CD14-positive monocyte (primary cell): Measurements from ENCODE around the gene HEMK1. TPM values are rescaled to one million over a fixed set of nuclear protein-coding genes. Genes with fewer than 3 reads are reported as not detected.

ENCODE experiments used
- DNase-seq, 3 donors: peaks; one replicate each; pipeline ENCODE4 v3.0.0-alpha.2; 2011 to 2022
- H2AFZ ChIP-seq: 2 replicates; pipeline ENCODE4 v1.6.0; 2012; ENCODE audit warnings: mild to moderate bottlenecking, low read depth, low read length, inconsistent platforms; ENCODE audit not compliant: insufficient read depth, poor library complexity, severe bottlenecking
- H3K27ac ChIP-seq, 2 donors: 1 replicate in 1 of 2; 2 replicates in 1 of 2; pipeline ENCODE4 v1.5.1; 2012 to 2013; ENCODE audit warnings: low read length in 2 of 2, control low read depth in 1 of 2, inconsistent platforms in 1 of 2, low read depth in 1 of 2, mild to moderate bottlenecking in 1 of 2
- H3K27me3 ChIP-seq, 2 donors: one replicate each; pipeline versions ENCODE4 v1.6.0 to v1.6.1; 2011 to 2013; ENCODE audit warnings: low read length in 2 of 2; ENCODE audit not compliant: control insufficient read depth in 2 of 2, insufficient read depth in 2 of 2
- H3K36me3 ChIP-seq, 2 donors: replicated peaks in 1 of 2; 1 replicate in 1 of 2; 2 replicates in 1 of 2; pipeline versions ENCODE4 v1.5.1 to v1.6.1; 2012 to 2013; ENCODE audit warnings: low read length in 2 of 2, control low read depth in 1 of 2, inconsistent platforms in 1 of 2, mild to moderate bottlenecking in 1 of 2; ENCODE audit not compliant: insufficient read depth in 2 of 2, control insufficient read depth in 1 of 2
- H3K4me1 ChIP-seq, 2 donors: 1 replicate in 1 of 2; 2 replicates in 1 of 2; pipeline versions ENCODE4 v1.5.1 to v1.6.1; 2012 to 2013; ENCODE audit warnings: low read length in 2 of 2, control low read depth in 1 of 2, inconsistent platforms in 1 of 2, mild to moderate bottlenecking in 1 of 2, moderate library complexity in 1 of 2; ENCODE audit not compliant: insufficient read depth in 2 of 2, control insufficient read depth in 1 of 2
- H3K4me2 ChIP-seq: replicated peaks from 2 replicates; pipeline ENCODE3; 2012; ENCODE audit warnings: low read length, moderate library complexity, mild to moderate bottlenecking; ENCODE audit not compliant: poor library complexity, severe bottlenecking; ENCODE audit errors: extremely low read depth
- H3K4me3 ChIP-seq, 3 experiments: fragments of 200-600 bp in 1 of 3; sonication (generic) in 1 of 3; replicated peaks in 1 of 3; 1 replicate in 2 of 3; 2 replicates in 1 of 3; pipeline ENCODE4 v1.5.1; 2011 to 2013; ENCODE audit warnings: low read length in 3 of 3, mild to moderate bottlenecking in 3 of 3, control low read depth in 2 of 3, low read depth in 2 of 3, inconsistent platforms in 1 of 3, moderate library complexity in 1 of 3
- H3K79me2 ChIP-seq: 2 replicates; pipeline ENCODE4 v1.6.0; 2012; ENCODE audit warnings: mild to moderate bottlenecking, control low read depth, inconsistent platforms, low read length, moderate library complexity; ENCODE audit not compliant: insufficient read depth
- H3K9ac ChIP-seq: 2 replicates; pipeline ENCODE4 v1.6.0; 2017; ENCODE audit warnings: low read length, mild to moderate bottlenecking; ENCODE audit not compliant: insufficient read depth, poor library complexity, severe bottlenecking
- H3K9me3 ChIP-seq, 2 donors: replicated peaks in 1 of 2; 1 replicate in 1 of 2; 2 replicates in 1 of 2; pipeline versions ENCODE4 v1.5.1 to v1.6.1; 2012 to 2013; ENCODE audit warnings: low read length in 2 of 2, control low read depth in 1 of 2; ENCODE audit not compliant: control insufficient read depth in 1 of 2, insufficient read depth in 1 of 2
- H4K20me1 ChIP-seq: 2 replicates; pipeline ENCODE4 v1.6.0; 2012; ENCODE audit warnings: mild to moderate bottlenecking, low read length, control low read depth, moderate library complexity; ENCODE audit not compliant: insufficient read depth
- H3K27ac Mint-ChIP-seq, 7 donors: one replicate each; pipeline ENCODE4 v1.8.0; 2020; ENCODE audit warnings: mild to moderate bottlenecking in 7 of 7, mixed read lengths in 7 of 7, moderate library complexity in 6 of 7, inconsistent platforms in 2 of 7
- H3K27me3 Mint-ChIP-seq, 3 donors: one replicate each; pipeline ENCODE4 v1.8.0; 2021 to 2022; ENCODE audit warnings: low read depth in 3 of 3, mild to moderate bottlenecking in 3 of 3, mixed read lengths in 3 of 3, moderate library complexity in 3 of 3, inconsistent platforms in 1 of 3
- H3K36me3 Mint-ChIP-seq, 2 donors: one replicate each; pipeline ENCODE4 v1.8.0; 2020; ENCODE audit warnings: mixed read lengths in 2 of 2, inconsistent platforms in 1 of 2, mild to moderate bottlenecking in 1 of 2
- H3K4me1 Mint-ChIP-seq: one replicate; pipeline ENCODE4 v1.8.0; 2020; ENCODE audit warnings: mild to moderate bottlenecking, mixed read lengths
- H3K4me3 Mint-ChIP-seq, 2 donors: one replicate each; pipeline ENCODE4 v1.8.0; 2020; ENCODE audit warnings: mild to moderate bottlenecking in 2 of 2, mixed read lengths in 2 of 2, moderate library complexity in 1 of 2
- H3K9me3 Mint-ChIP-seq, 7 donors: one replicate each; pipeline ENCODE4 v1.8.0; 2020 to 2022; ENCODE audit warnings: mixed read lengths in 7 of 7, mild to moderate bottlenecking in 6 of 7, moderate library complexity in 6 of 7, inconsistent platforms in 2 of 7
- WGBS: methylation state at CpG from one replicate; pipeline ENCODE4 v1.1.5; 2013; ENCODE audit warnings: missing lambda C conversion rate; ENCODE audit not compliant: insufficient coverage; 5-methylcytosine and 5-hydroxymethylcytosine counted together
- intact Hi-C, 2 donors: fragments of 100-400 bp; cut with micrococcal nuclease; formaldehyde crosslinking; loops; one replicate each; pipeline versions ENCODE4 v1.15.0 to v1.15.1; 2023
- polyA plus RNA-seq, 3 donors: library from polyadenylated mRNA; depleted of rRNA in 1 of 3; unstranded in 2 of 3; stranded (reverse) in 1 of 3; fragments of 300-500 nt in 2 of 3; fragments of >200 nt in 1 of 3; fragmentation: Illumina TruSeq in 2 of 3; gene quantifications; 1 replicate in 2 of 3; 2 replicates in 1 of 3; pipeline ENCODE4 v1.2.3, GENCODE V29; 2012 to 2021
- TF ChIP-seq, protein P1 (sequence below): fragments of 200-600 bp; IDR thresholded peaks from one replicate; pipeline ENCODE4 v1.8.0; 2022; ENCODE audit warnings: antibody characterized with exemption, mild to moderate bottlenecking

The HEMK1 gene
- polyA plus RNA-seq, 3 donors = 10.1 to 14.0 (median 12.1) TPM

DNA sequence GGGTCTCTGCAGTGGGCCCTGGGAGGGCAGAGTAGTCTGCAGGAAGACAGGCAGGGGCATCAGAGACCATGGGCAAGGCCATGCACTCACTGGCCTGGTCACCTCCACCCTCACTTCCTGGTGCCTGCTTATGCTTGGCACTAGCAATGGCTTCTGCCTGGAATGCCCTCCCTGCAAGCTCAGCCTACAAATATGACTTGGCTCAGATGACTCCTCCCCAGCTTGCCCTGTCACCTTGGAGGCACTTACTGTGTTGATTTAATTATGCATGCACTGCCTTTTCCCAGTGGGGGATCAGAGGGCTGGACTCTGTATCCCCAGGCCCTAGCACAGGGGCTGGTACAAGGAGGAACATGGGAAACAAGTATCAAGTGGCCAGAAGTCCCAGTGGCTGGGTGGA, 9.6 kb upstream of the HEMK1 start:
- H3K36me3 ChIP-seq = no peaks in the 10 kb centered on the region
- Mint-ChIP-seq H3K36me3 (peaks cover 0 to 1% of the 10 kb centered on the region in 2 donors), H3K27me3 (peaks cover 0 to 3% (median 2%) of the 10 kb centered on the region in 3 donors), H3K9me3 (peaks cover 0 to 1% (median 0%) of the 10 kb centered on the region in 7 donors), H3K27ac (no peak overlapping the region), H3K4me3 (no peak overlapping the region), H3K4me1 (no peaks in the 10 kb centered on the region)
- H3K27me3 ChIP-seq = no peaks in the 10 kb centered on the region
- H3K9ac ChIP-seq = no peak overlapping the region
- H2AFZ ChIP-seq = no peak overlapping the region
- no peaks in the 10 kb centered on the region for H3K79me2 ChIP-seq
- TF ChIP-seq, protein P1, sequence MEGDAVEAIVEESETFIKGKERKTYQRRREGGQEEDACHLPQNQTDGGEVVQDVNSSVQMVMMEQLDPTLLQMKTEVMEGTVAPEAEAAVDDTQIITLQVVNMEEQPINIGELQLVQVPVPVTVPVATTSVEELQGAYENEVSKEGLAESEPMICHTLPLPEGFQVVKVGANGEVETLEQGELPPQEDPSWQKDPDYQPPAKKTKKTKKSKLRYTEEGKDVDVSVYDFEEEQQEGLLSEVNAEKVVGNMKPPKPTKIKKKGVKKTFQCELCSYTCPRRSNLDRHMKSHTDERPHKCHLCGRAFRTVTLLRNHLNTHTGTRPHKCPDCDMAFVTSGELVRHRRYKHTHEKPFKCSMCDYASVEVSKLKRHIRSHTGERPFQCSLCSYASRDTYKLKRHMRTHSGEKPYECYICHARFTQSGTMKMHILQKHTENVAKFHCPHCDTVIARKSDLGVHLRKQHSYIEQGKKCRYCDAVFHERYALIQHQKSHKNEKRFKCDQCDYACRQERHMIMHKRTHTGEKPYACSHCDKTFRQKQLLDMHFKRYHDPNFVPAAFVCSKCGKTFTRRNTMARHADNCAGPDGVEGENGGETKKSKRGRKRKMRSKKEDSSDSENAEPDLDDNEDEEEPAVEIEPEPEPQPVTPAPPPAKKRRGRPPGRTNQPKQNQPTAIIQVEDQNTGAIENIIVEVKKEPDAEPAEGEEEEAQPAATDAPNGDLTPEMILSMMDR = no peak
- H3K27ac ChIP-seq = no peak overlapping the region
- H3K4me1 ChIP-seq = no peaks in the 10 kb centered on the region
- intact Hi-C loops = no loop called here
- no peak for DNase-seq
- H4K20me1 ChIP-seq = no peaks in the 10 kb centered on the region
- H3K9me3 ChIP-seq = no peaks in the 10 kb centered on the region
- H3K4me2 ChIP-seq = no peak overlapping the region
- H3K4me3 ChIP-seq = no peak overlapping the region

DNA sequence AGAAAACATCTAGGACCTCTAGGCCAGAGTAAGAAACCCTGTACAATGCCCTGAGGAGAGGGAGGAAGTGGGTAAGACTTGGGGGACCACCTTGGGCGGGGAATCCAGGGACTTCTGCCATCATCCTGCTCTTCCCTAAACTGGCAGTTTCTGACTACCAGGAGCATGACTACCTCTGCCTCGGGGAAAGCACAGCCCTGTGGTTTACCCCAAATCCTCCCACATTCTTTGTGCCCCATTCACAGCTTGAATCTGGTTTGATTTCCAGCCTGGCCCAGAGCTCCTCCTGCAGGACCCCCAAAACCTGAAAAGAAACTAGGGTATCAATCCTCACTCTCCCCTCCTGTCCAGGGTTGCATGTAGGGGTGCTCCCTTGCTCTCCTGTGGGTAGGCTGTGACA, 6.5 kb upstream of the HEMK1 start:
- Histone ChIP-seq H3K27ac (no peak overlapping the region), H3K9ac (no peak overlapping the region), H4K20me1 (no peaks in the 10 kb centered on the region), H2AFZ (no peak overlapping the region), H3K9me3 (no peaks in the 10 kb centered on the region), H3K36me3 (no peaks in the 10 kb centered on the region), H3K4me3 (no peak overlapping the region), H3K79me2 (no peaks in the 10 kb centered on the region), H3K4me2 (no peak overlapping the region), H3K4me1 (peaks cover 9 to 12% of the 10 kb centered on the region in 2 donors), H3K27me3 (peaks cover 0 to 6% of the 10 kb centered on the region in 2 donors)
- TF ChIP-seq, protein P1 = no peak
- Mint-ChIP-seq H3K36me3 (peaks cover 0 to 1% of the 10 kb centered on the region in 2 donors), H3K27ac (no peak overlapping the region), H3K9me3 (peaks cover 0 to 4% (median 0%) of the 10 kb centered on the region in 7 donors), H3K27me3 (peaks cover 7 to 13% (median 11%) of the 10 kb centered on the region in 3 donors), H3K4me3 (no peak overlapping the region), H3K4me1 (peaks cover 11% of the 10 kb centered on the region)
- no peak for DNase-seq
- intact Hi-C loops = no loop called here
- WGBS = 14% methylated on average over 1 of the region's 2 CpGs
